Endothelial cell of umbilical vein (primary cell): ENCODE measurements around the gene REXO2. TPM values are rescaled to one million over a fixed set of nuclear protein-coding genes. Genes with fewer than 3 reads are reported as not detected.

Experiments used
- Bru-seq: library from RNA; stranded (reverse); fragments of 400-500 nt; gene quantifications from one replicate; lab custom pipeline; 2021; lab: Mats Ljungman, UMichigan
- BruChase-seq, 2 experiments: library from RNA; stranded (reverse); fragments of 400-500 nt; gene quantifications; one replicate each; lab custom pipeline; 2021; lab: Mats Ljungman, UMichigan
- BruUV-seq: library from RNA; stranded (reverse); fragments of 400-500 nt; replicated peaks from 2 replicates; lab custom pipeline; 2021; lab: Mats Ljungman, UMichigan
- CTCF ChIA-PET: fragments of 300-600, 350-600 bp; sonication (Branson Sonifier 250); formaldehyde crosslinking; loops from one replicate; lab custom pipeline; 2021; ENCODE audit warnings: antibody characterized with exemption, inconsistent platforms; lab: Charles Lee
- POLR2A ChIA-PET: fragments of 300-600, 350-600 bp; sonication (Branson Sonifier 250); formaldehyde crosslinking; loops from one replicate; lab custom pipeline; 2021; ENCODE audit warnings: antibody characterized with exemption, inconsistent platforms; lab: Charles Lee
- DNase-seq: peaks from one replicate; pipeline ENCODE4 v3.0.0-alpha.2; 2011; ENCODE audit warnings: low read depth, low spot score
- FAIRE-seq: peaks from 2 replicates; lab custom pipeline; 2011; peaks lifted over from hg19 to GRCh38; lab: Jason Lieb, UNC
- H2AFZ ChIP-seq: 2 replicates; pipeline ENCODE4 v1.6.0; 2012; ENCODE audit warnings: low read depth, low read length, control low read depth, inconsistent platforms
- H3K27ac ChIP-seq: 2 replicates; pipeline ENCODE4 v1.5.1; 2011; ENCODE audit warnings: low read depth, mild to moderate bottlenecking, control low read depth, low read length, moderate library complexity; ENCODE audit not compliant: insufficient read depth
- H3K27me3 ChIP-seq, 2 experiments: 2 replicates each; pipeline versions ENCODE4 v1.6.0 to v1.6.1; 2011; ENCODE audit warnings: low read length in 2 of 2, mixed read lengths in 1 of 2; ENCODE audit not compliant: control insufficient read depth in 2 of 2, insufficient read depth in 2 of 2
- H3K36me3 ChIP-seq, 2 experiments: 2 replicates in 1 of 2; 3 replicates in 1 of 2; pipeline ENCODE4 v1.5.1; 2011; ENCODE audit warnings: low read length in 2 of 2, mild to moderate bottlenecking in 1 of 2, moderate library complexity in 1 of 2; ENCODE audit not compliant: control insufficient read depth in 2 of 2, insufficient read depth in 2 of 2; ENCODE audit errors: extremely low read depth in 1 of 2
- H3K4me1 ChIP-seq: 3 replicates; pipeline ENCODE4 v1.5.1; 2011; ENCODE audit warnings: mild to moderate bottlenecking, low read length; ENCODE audit not compliant: control insufficient read depth, insufficient read depth; ENCODE audit errors: extremely low read depth
- H3K4me2 ChIP-seq: 2 replicates; pipeline ENCODE4 v1.6.1; 2011; ENCODE audit warnings: low read length, control low read depth, mixed read lengths; ENCODE audit not compliant: insufficient read depth
- H3K4me3 ChIP-seq, 3 experiments: fragments of 200-600 bp in 1 of 3; sonication (generic), shearing (Covaris generic) in 1 of 3; replicated peaks in 1 of 3; 2 replicates each; pipeline ENCODE4 v1.5.1; 2011 to 2016; ENCODE audit warnings: control low read depth in 3 of 3, low read length in 3 of 3, mild to moderate bottlenecking in 2 of 3, inconsistent platforms in 1 of 3, low read depth in 1 of 3, moderate library complexity in 1 of 3; ENCODE audit not compliant: insufficient read depth in 1 of 3
- H3K79me2 ChIP-seq: 2 replicates; pipeline ENCODE4 v1.6.0; 2012; ENCODE audit warnings: low read length, inconsistent platforms; ENCODE audit not compliant: control insufficient read depth, insufficient read depth
- H3K9ac ChIP-seq: replicated peaks from 2 replicates; pipeline ENCODE3; 2011; ENCODE audit warnings: low read length, control low read depth; ENCODE audit not compliant: insufficient read depth; ENCODE audit errors: extremely low read depth
- H3K9me1 ChIP-seq: replicated peaks from 3 replicates; pipeline ENCODE4 v1.6.0; 2011; ENCODE audit warnings: mild to moderate bottlenecking, low read length; ENCODE audit not compliant: control insufficient read depth, insufficient read depth; ENCODE audit errors: extremely low read depth
- H3K9me3 ChIP-seq: replicated peaks from 2 replicates; pipeline ENCODE4 v1.5.1; 2012; ENCODE audit warnings: low read length, inconsistent platforms; ENCODE audit not compliant: control insufficient read depth, insufficient read depth
- H4K20me1 ChIP-seq: replicated peaks from 2 replicates; pipeline ENCODE3; 2011; ENCODE audit warnings: mild to moderate bottlenecking, low read length; ENCODE audit not compliant: control insufficient read depth, insufficient read depth; ENCODE audit errors: extremely low read depth
- EZH2 ChIP-seq: IDR thresholded peaks from 2 replicates; pipeline ENCODE4 v1.6.1; 2012; ENCODE audit warnings: borderline replicate concordance, low read depth, mild to moderate bottlenecking, moderate library complexity, low read length, inconsistent platforms; ENCODE audit not compliant: severe bottlenecking
- FOS ChIP-seq: IDR thresholded peaks from 2 replicates; pipeline ENCODE4 v1.6.1; 2011; ENCODE audit warnings: mild to moderate bottlenecking, low read length, moderate library complexity, borderline replicate concordance; ENCODE audit not compliant: insufficient read depth
- GATA2 ChIP-seq: IDR thresholded peaks from 2 replicates; pipeline ENCODE4 v1.7.0; 2011; ENCODE audit warnings: low read depth, mild to moderate bottlenecking, moderate library complexity, mixed read lengths, low read length; ENCODE audit not compliant: insufficient read length, insufficient read depth
- JUN ChIP-seq: IDR thresholded peaks from 2 replicates; pipeline ENCODE4 v1.6.1; 2011; ENCODE audit warnings: borderline replicate concordance, low read depth; ENCODE audit not compliant: insufficient read length, insufficient read depth
- MYC ChIP-seq: IDR thresholded peaks from one replicate; pipeline ENCODE4 v1.6.1; 2011; ENCODE audit warnings: mild to moderate bottlenecking, low read depth, low read length
- POLR2A ChIP-seq: IDR thresholded peaks from 2 replicates; pipeline ENCODE4 v1.6.1; 2012; ENCODE audit warnings: low read depth, mild to moderate bottlenecking, control low read depth, low read length
- POLR2AphosphoS5 ChIP-seq: IDR thresholded peaks from 2 replicates; pipeline ENCODE4 v1.6.1; 2012; ENCODE audit warnings: low read depth, mild to moderate bottlenecking, control low read depth, low read length, moderate library complexity; ENCODE audit not compliant: insufficient read depth
- dilution Hi-C: fragments of 300-500 bp; cut with MboI; formaldehyde crosslinking; loops from one replicate; pipeline ENCODE4 v1.15.0; 2019; ENCODE audit warnings: low sequenced_read_pairs; ENCODE audit not compliant: extremely low pct_ligation_motif_present
- intact Hi-C: fragments of 100-400 bp; cut with micrococcal nuclease; formaldehyde crosslinking; loops from one replicate; pipeline ENCODE4 v1.10.0; 2022
- long read RNA-seq: library from polyadenylated mRNA; stranded (forward); transcript quantifications from one replicate; pipeline ENCODE4 v2.0.0, GENCODE V29; 2021
- polyA minus RNA-seq, 3 experiments: library from RNA; depleted of rRNA, polyadenylated mRNA; stranded (reverse); fragments of >200 nt; gene quantifications; 1 replicate in 1 of 3; 2 replicates in 2 of 3; pipeline ENCODE4 v1.2.3, GENCODE V29; 2011
- polyA plus RNA-seq, 4 experiments: library from polyadenylated mRNA; depleted of rRNA in 3 of 4; stranded (reverse) in 3 of 4; unstranded in 1 of 4; fragments of >200 nt; gene quantifications; 2 replicates each; pipeline versions ENCODE4 v1.2.1 to v1.2.3, GENCODE V29; 2011 to 2012; ENCODE audit warnings: missing spikeins in 1 of 4
- total RNA-seq: library from RNA; stranded (reverse); gene quantifications from 2 replicates; pipeline ENCODE4 v1.2.3, GENCODE V29; 2021
- TF ChIP-seq, protein P1 (sequence below): IDR thresholded peaks from 2 replicates; pipeline ENCODE4 v1.6.1; 2011; ENCODE audit not compliant: insufficient read depth, insufficient read length
- TF ChIP-seq, protein P2 (sequence below), 2 donors: IDR thresholded peaks; 1 replicate in 1 of 2; 2 replicates in 1 of 2; pipeline ENCODE4 v1.5.1; 2011; ENCODE audit warnings: low read length in 2 of 2, mild to moderate bottlenecking in 2 of 2, moderate library complexity in 2 of 2, control low read depth in 1 of 2, inconsistent platforms in 1 of 2, low read depth in 1 of 2; ENCODE audit not compliant: insufficient read depth in 1 of 2; ENCODE audit errors: extremely low read depth in 1 of 2

REXO2 gene
- total RNA-seq, result 155 and 182 TPM in 2 replicates
- 188 and 296 TPM in 2 replicates for polyA plus RNA-seq
- 304 and 306 TPM in 2 replicates for polyA plus RNA-seq (2011; cell fraction: cytosol; rRNA removed)
- 177 and 247 TPM in 2 replicates for polyA plus RNA-seq (2011; cell fraction: nucleus; rRNA removed)
- polyA plus RNA-seq (2012), result 192 and 211 TPM in 2 replicates
- 69.7 and 73.0 TPM in 2 replicates for polyA minus RNA-seq
- 36.4 TPM for polyA minus RNA-seq (2011; cell fraction: cytosol; rRNA and poly(A)+ RNA removed)
- 75.3 and 75.6 TPM in 2 replicates for polyA minus RNA-seq (2011; cell fraction: nucleus; rRNA and poly(A)+ RNA removed)
- percentile 94 among the genes with signal in this experiment for Bru-seq, nascent RNA
- percentile 96 among the genes with signal in this experiment for BruChase-seq, experiment 1, labeled RNA remaining after a 6-hour chase
- BruChase-seq, experiment 2, labeled RNA remaining after a 2-hour chase, result percentile 97 among the genes with signal in this experiment
- long read RNA-seq, transcript REXO2-220 (7 exons, 1,158 nt), result major isoform, 420 of 480 reads
- long read RNA-seq, transcript REXO2-205 (6 exons, 664 nt), result minor isoform, 7 of 480 reads
- long read RNA-seq, partial matches to known transcripts, result 2 of 480 reads
- long read RNA-seq, other reads (novel, unspliced or antisense), result 40 of 480 reads

DNA sequence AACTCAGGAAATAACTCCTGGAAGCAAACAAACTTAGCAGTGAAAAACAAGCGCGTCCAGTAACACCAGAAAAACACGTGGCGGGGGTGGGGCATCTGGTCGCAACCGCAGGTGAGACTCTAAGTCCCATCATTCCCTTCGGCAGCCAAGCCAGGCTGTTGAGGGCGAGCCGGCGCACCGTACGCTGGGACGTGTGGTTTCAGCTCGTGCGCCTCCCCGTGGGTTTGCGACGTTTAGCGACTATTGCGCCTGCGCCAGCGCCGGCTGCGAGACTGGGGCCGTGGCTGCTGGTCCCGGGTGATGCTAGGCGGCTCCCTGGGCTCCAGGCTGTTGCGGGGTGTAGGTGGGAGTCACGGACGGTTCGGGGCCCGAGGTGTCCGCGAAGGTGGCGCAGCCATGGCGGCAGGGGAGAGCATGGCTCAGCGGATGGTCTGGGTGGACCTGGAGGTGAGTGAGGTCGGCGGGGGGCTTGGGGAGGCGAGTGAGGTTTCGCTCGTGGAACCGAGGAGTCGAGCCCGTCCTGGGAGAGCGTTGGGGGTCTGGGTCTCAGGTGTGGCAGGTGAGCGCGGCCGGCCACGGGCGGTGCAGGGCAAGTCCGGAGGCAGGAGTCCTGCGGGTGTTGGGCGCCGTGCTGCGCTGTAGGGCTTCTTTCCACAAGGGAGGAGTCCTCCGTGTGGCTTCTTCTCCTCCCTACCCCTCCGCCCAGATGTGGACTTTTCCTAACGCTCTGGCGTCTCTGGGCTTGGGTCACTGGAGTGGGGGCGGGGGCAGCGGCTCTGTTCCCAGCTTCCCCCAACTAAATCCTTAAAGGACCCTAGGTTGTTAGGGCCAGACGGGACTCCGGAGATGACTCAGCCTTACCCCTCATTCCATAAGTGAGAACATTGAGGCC lies at the start of gene REXO2:
TSS of gene REXO2 (plus strand) at position 239 of the 892 bp plus-strand sequence. CDS start at position 301, 62 bp downstream.
- H3K9me3 ChIP-seq, result no peaks in the 10 kb centered on the region
- intact Hi-C loops, result loop anchor here (1.0 to 2.0 kb wide), 6 partner anchors 39 to 159 kb away; partner anchors contain the start of genes C11orf71, NNMT and RBM7
- dilution Hi-C loops, result no loop called here
- ChIA-PET POLR2A (interaction anchor here (1.1 kb wide), 1 partner anchor 40 kb away, joined by 4 read pairs; no protein-coding TSS in a partner anchor), CTCF (interaction anchor here (0.5 to 1.5 kb wide), 9 partner anchors 10 to 1621 kb away, joined by 3 to 11 read pairs (median 4); no protein-coding TSS in a partner anchor)
- no peaks in the 10 kb centered on the region for H4K20me1 ChIP-seq
- peak within 1 kb of the TSS; percentile 54 for H3K9ac ChIP-seq
- TF ChIP-seq POLR2AphosphoS5 (peak; percentile 82), FOS (peak; percentile 72), MYC (peak; percentile 69), GATA2 (no peak), POLR2A (peak; percentile 83), EZH2 (no peak), JUN (peak; percentile 50)
- TF ChIP-seq, protein P1, sequence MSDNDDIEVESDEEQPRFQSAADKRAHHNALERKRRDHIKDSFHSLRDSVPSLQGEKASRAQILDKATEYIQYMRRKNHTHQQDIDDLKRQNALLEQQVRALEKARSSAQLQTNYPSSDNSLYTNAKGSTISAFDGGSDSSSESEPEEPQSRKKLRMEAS, result peak; percentile 85
- TF ChIP-seq, protein P2, sequence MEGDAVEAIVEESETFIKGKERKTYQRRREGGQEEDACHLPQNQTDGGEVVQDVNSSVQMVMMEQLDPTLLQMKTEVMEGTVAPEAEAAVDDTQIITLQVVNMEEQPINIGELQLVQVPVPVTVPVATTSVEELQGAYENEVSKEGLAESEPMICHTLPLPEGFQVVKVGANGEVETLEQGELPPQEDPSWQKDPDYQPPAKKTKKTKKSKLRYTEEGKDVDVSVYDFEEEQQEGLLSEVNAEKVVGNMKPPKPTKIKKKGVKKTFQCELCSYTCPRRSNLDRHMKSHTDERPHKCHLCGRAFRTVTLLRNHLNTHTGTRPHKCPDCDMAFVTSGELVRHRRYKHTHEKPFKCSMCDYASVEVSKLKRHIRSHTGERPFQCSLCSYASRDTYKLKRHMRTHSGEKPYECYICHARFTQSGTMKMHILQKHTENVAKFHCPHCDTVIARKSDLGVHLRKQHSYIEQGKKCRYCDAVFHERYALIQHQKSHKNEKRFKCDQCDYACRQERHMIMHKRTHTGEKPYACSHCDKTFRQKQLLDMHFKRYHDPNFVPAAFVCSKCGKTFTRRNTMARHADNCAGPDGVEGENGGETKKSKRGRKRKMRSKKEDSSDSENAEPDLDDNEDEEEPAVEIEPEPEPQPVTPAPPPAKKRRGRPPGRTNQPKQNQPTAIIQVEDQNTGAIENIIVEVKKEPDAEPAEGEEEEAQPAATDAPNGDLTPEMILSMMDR (IDR thresholded peaks at IDR 0.05; ENCODE audit: extremely low read depth in 1 of 2, insufficient read depth in 1 of 2, low read depth in 1 of 2, low read length in 2 of 2), result peak in 1 of 2 donors; percentile 43
- peak within 1 kb of the TSS; percentile 49 to 97 (median 83) for H3K4me3 ChIP-seq
- peak within 1 kb of the TSS; percentile 36 for H3K27ac ChIP-seq
- H3K27me3 ChIP-seq, result no peaks in the 10 kb centered on the region
- H3K4me1 ChIP-seq, result peaks cover 23% of the 10 kb centered on the region
- H3K9me1 ChIP-seq, result no peaks in the 10 kb centered on the region
- BruUV-seq, result TSS peak; percentile 64
- peak within 1 kb of the TSS; percentile 94 for H3K4me2 ChIP-seq
- H3K79me2 ChIP-seq, result peaks cover 47% of the 10 kb centered on the region
- H2AFZ ChIP-seq, result peak within 1 kb of the TSS; percentile 36
- DNase-seq (peak; percentile 96), FAIRE-seq (peak; percentile 95)
- peaks cover 0 to 5% of the 10 kb centered on the region in 2 experiments for H3K36me3 ChIP-seq
